Loucy (cell line): ENCODE results near the gene TMA16.

Experiments
- H2AFZ ChIP-seq: fragments of 200-600 bp; sonication (generic); 2 replicates; pipeline ENCODE4 v1.6.0; 2016; ENCODE audit warnings: antibody characterized with exemption, mild to moderate bottlenecking, low read length, moderate library complexity
- H3F3A ChIP-seq: fragments of 200-600 bp; 2 replicates; pipeline ENCODE4 v1.6.0; 2016; ENCODE audit warnings: antibody characterized with exemption, low read depth, mild to moderate bottlenecking
- H3K27me3 ChIP-seq: fragments of 200-600 bp; sonication (generic); 2 replicates; pipeline ENCODE4 v1.6.1; 2014; ENCODE audit warnings: low read length, mild to moderate bottlenecking; ENCODE audit not compliant: insufficient read depth, poor library complexity, severe bottlenecking
- H3K36me3 ChIP-seq: fragments of 200-600 bp; sonication (generic); 2 replicates; pipeline ENCODE4 v1.6.1; 2016; ENCODE audit warnings: low read length; ENCODE audit not compliant: insufficient read depth
- H3K4me1 ChIP-seq: fragments of 200-600 bp; sonication (generic); 2 replicates; pipeline ENCODE4 v1.5.1; 2014; ENCODE audit warnings: low read length, mild to moderate bottlenecking; ENCODE audit not compliant: insufficient read depth, poor library complexity, severe bottlenecking
- H3K4me2 ChIP-seq: fragments of 200-600 bp; sonication (generic); 2 replicates; pipeline ENCODE4 v1.6.0; 2014; ENCODE audit warnings: antibody characterized with exemption, low read length, low read depth, mild to moderate bottlenecking; ENCODE audit not compliant: poor library complexity, severe bottlenecking
- H3K4me3 ChIP-seq: fragments of 200-600 bp; sonication (generic); 2 replicates; pipeline ENCODE4 v1.5.1; 2014; ENCODE audit warnings: low read length, mild to moderate bottlenecking, mixed read lengths; ENCODE audit not compliant: poor library complexity, severe bottlenecking
- H3K79me2 ChIP-seq: fragments of 200-600 bp; sonication (generic); 2 replicates; pipeline ENCODE4 v1.6.1; 2014; ENCODE audit warnings: low read length; ENCODE audit not compliant: insufficient read depth
- H3K9ac ChIP-seq: fragments of 200-600 bp; sonication (generic); 2 replicates; pipeline ENCODE4 v1.6.0; 2014; ENCODE audit warnings: mild to moderate bottlenecking, low read depth, low read length, moderate library complexity; ENCODE audit not compliant: poor library complexity, severe bottlenecking
- H3K9me2 ChIP-seq: fragments of 200-600 bp; sonication (generic); replicated peaks from 2 replicates; pipeline ENCODE4 v1.6.1; 2016; ENCODE audit warnings: low read depth, low read length, mixed read lengths
- H3K9me3 ChIP-seq: fragments of 200-600 bp; sonication (generic); 2 replicates; pipeline ENCODE4 v1.6.1; 2014; ENCODE audit warnings: mild to moderate bottlenecking, antibody characterized with exemption, low read length, low read depth; ENCODE audit not compliant: insufficient read depth
- H4K20me1 ChIP-seq: fragments of 200-600 bp; sonication (generic); 2 replicates; pipeline ENCODE4 v1.6.0; 2014; ENCODE audit warnings: antibody characterized with exemption, low read length, mild to moderate bottlenecking; ENCODE audit not compliant: insufficient read depth, poor library complexity, severe bottlenecking
- EZH2phosphoT487 ChIP-seq: fragments of 200-600 bp; IDR thresholded peaks from 2 replicates; pipeline ENCODE4 v1.6.1; 2018; ENCODE audit warnings: antibody characterized with exemption, mild to moderate bottlenecking, moderate library complexity, borderline replicate concordance
- TF ChIP-seq, protein P1 (sequence below): fragments of 200-600 bp; sonication (generic); conservative IDR thresholded peaks from 2 replicates; pipeline ENCODE4 v1.5.1; 2014; ENCODE audit warnings: mild to moderate bottlenecking, antibody characterized with exemption, low read length

Gene TMA16

DNA sequence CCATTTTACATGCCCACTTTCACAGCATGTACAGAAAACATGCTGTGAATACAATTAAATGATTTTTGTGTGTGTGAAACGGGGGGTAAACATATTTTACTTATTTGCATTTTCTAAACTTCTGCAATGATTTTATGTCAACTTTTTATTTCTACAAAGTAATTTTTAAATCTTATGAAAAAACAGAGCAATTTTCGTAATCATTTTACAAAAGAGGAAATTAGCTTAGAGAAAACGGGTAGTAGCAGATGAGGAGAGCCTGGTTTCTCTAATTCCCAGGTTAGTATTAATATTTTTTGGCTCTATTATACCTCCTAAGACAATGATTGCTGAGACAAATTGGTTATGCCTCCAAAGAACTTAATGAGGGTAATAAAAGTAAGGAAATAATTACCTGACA lies 24.1 kb upstream of the TMA16 start:
- Histone ChIP-seq H3K9ac (no peak overlapping the region), H4K20me1 (no peaks in the 10 kb centered on the region), H3K4me1 (no peaks in the 10 kb centered on the region), H3K4me3 (no peak overlapping the region), H3K9me2 (no peaks in the 10 kb centered on the region), H3F3A (no peaks in the 10 kb centered on the region), H3K4me2 (no peak overlapping the region), H3K9me3 (no peaks in the 10 kb centered on the region), H3K79me2 (no peaks in the 10 kb centered on the region), H3K27me3 (no peaks in the 10 kb centered on the region), H3K36me3 (no peaks in the 10 kb centered on the region), H2AFZ (no peak overlapping the region)
- TF ChIP-seq EZH2phosphoT487, result no peak
- TF ChIP-seq, protein P1, sequence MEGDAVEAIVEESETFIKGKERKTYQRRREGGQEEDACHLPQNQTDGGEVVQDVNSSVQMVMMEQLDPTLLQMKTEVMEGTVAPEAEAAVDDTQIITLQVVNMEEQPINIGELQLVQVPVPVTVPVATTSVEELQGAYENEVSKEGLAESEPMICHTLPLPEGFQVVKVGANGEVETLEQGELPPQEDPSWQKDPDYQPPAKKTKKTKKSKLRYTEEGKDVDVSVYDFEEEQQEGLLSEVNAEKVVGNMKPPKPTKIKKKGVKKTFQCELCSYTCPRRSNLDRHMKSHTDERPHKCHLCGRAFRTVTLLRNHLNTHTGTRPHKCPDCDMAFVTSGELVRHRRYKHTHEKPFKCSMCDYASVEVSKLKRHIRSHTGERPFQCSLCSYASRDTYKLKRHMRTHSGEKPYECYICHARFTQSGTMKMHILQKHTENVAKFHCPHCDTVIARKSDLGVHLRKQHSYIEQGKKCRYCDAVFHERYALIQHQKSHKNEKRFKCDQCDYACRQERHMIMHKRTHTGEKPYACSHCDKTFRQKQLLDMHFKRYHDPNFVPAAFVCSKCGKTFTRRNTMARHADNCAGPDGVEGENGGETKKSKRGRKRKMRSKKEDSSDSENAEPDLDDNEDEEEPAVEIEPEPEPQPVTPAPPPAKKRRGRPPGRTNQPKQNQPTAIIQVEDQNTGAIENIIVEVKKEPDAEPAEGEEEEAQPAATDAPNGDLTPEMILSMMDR, result no peak

DNA sequence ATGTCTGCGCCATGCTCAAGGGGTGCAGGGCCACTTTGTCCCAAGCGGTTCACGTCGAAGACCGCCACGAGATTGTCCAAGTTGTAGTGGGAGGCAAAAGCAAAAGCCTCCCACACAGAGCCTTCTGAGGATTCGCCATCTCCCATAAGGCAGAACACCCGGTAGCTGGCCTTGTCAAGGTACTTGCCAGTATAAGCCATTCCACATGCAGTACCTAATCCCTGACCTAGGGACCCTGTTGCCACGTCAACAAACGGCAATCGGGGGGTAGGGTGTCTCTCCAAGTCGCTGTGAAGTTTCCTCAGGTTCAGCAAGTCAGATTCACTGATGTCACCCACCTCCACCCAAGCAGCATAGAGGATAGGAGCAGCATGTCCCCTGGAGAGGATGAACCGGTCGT lies 21.4 kb upstream of the TMA16 start:
- H3F3A ChIP-seq, result no peaks in the 10 kb centered on the region
- H3K4me1 ChIP-seq, result no peaks in the 10 kb centered on the region
- no peak overlapping the region for H3K4me2 ChIP-seq
- no peak overlapping the region for H3K4me3 ChIP-seq
- no peaks in the 10 kb centered on the region for H3K79me2 ChIP-seq
- no peaks in the 10 kb centered on the region for H3K27me3 ChIP-seq
- no peaks in the 10 kb centered on the region for H4K20me1 ChIP-seq
- TF ChIP-seq, protein P1, result no peak
- no peak for TF ChIP-seq EZH2phosphoT487
- H3K9ac ChIP-seq, result no peak overlapping the region
- no peak overlapping the region for H2AFZ ChIP-seq
- H3K36me3 ChIP-seq, result no peaks in the 10 kb centered on the region
- H3K9me3 ChIP-seq, result no peaks in the 10 kb centered on the region
- H3K9me2 ChIP-seq, result no peaks in the 10 kb centered on the region

DNA sequence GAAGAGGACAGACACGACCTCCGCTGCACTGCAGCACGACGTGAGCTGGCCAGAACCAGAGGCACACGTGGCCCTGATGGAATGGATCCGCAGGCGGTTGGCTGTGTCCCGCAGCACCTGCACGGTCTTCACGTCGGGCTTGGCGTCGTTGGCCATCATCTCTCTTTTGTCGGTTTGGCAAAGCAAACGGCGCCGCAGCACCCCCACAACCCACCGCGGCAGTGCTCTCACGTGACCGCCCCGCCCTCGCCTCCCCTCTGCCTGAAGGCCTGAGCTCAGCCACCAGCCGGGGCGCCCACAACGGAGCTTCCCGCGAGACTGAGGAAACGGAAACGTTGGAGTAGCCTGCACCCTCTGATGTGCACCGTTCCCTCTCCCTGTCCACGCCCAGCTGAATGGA lies 20.9 kb upstream of the TMA16 start, which contains the start of gene TKTL2:
Gene TKTL2, minus strand, starts transcription at position 179 of the 400 bp plus-strand sequence. Its CDS starts 20 bp downstream, at position 159.
- Histone ChIP-seq H3K27me3 (no peaks in the 10 kb centered on the region), H3K36me3 (no peaks in the 10 kb centered on the region), H3K4me3 (no peak within 1 kb of the TSS), H2AFZ (no peak within 1 kb of the TSS), H3K9me2 (no peaks in the 10 kb centered on the region), H3K79me2 (no peaks in the 10 kb centered on the region), H3K9ac (no peak within 1 kb of the TSS), H3K4me1 (no peaks in the 10 kb centered on the region), H4K20me1 (no peaks in the 10 kb centered on the region), H3F3A (no peaks in the 10 kb centered on the region), H3K9me3 (no peaks in the 10 kb centered on the region), H3K4me2 (no peak within 1 kb of the TSS)
- no peak for TF ChIP-seq EZH2phosphoT487
- TF ChIP-seq, protein P1, result no peak
